LNCaP clone FGC (cell line): ENCODE data around the gene RTL10.

Experiments used
- DNase-seq: peaks from one replicate; pipeline ENCODE4 v3.0.0-alpha.2; 2011; ENCODE audit warnings: low read depth
- H3K4me3 ChIP-seq: 2 replicates; pipeline ENCODE4 v1.5.1; 2011; ENCODE audit warnings: mild to moderate bottlenecking, low read depth, low read length, control low read depth
- TF ChIP-seq, protein P1 (sequence below): IDR thresholded peaks from 2 replicates; pipeline ENCODE4 v1.5.1; 2012; ENCODE audit warnings: mild to moderate bottlenecking; ENCODE audit not compliant: control insufficient read depth, insufficient read depth; ENCODE audit errors: extremely low read depth

RTL10 gene

DNA sequence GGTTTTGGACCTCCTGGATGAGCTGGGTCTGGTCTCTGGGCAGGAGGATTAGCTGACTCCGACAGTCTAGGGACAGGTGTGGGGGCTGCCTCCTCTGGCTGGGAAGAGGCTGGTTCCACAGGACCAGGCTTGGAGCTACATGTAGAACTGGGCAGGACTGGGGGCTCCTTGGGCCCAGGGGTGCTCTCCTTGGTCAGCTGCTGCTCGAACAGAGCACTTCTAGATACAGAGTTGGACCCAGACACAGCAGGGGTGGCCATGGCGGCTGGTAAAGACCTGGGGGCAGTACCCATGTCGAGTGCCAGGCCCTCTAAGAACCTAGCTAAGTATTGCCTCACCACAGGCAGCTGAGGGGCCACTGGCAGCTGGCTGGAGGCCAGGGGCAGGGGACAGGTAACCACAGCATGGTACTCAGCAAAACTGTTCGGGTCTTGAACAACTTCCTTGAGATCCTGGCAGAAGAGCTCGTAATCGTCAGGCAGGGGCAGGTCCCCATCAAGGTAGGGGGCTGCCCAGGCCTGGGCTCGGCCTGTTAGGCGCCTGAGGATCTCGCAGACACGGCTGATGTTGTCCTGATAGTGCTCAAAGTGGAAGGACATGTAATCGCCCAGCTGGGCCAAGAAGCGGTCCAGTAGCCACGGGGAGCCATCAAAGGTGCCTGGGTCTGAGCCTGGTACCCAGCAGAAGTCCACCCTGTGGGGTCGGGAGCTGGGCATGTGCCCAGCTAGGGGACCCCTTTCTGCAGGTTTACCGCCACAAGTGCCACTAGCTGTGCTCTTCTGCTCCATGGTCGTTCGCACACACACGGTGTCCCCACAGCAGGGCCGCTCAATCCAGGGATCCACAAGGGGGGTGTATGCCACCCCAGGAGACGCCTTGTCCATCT is 3.1 kb downstream of the RTL10 start:
- no peak for DNase-seq
- TF ChIP-seq, protein P1, sequence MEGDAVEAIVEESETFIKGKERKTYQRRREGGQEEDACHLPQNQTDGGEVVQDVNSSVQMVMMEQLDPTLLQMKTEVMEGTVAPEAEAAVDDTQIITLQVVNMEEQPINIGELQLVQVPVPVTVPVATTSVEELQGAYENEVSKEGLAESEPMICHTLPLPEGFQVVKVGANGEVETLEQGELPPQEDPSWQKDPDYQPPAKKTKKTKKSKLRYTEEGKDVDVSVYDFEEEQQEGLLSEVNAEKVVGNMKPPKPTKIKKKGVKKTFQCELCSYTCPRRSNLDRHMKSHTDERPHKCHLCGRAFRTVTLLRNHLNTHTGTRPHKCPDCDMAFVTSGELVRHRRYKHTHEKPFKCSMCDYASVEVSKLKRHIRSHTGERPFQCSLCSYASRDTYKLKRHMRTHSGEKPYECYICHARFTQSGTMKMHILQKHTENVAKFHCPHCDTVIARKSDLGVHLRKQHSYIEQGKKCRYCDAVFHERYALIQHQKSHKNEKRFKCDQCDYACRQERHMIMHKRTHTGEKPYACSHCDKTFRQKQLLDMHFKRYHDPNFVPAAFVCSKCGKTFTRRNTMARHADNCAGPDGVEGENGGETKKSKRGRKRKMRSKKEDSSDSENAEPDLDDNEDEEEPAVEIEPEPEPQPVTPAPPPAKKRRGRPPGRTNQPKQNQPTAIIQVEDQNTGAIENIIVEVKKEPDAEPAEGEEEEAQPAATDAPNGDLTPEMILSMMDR = no peak
- H3K4me3 ChIP-seq = no peak overlapping the region

DNA sequence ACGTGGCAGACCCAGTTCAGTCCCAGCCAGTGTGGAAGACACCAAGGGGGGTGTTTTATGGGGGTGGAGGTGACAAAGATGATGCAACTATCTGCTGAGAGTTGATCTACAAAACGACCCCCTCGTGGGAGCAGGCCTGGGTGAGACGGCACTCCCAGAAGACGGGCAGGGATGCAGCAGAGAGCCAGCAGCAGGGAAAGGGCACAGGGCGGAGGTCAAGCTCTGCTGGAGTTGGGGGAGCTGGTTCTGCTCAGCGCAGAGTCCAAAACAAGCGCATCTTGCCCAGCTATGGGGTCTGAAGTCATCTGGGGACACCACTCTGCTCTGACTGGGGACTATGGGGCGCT is 3.9 kb downstream of the RTL10 start:
- TF ChIP-seq, protein P1 = no peak
- H3K4me3 ChIP-seq = no peak overlapping the region
- no peak for DNase-seq

DNA sequence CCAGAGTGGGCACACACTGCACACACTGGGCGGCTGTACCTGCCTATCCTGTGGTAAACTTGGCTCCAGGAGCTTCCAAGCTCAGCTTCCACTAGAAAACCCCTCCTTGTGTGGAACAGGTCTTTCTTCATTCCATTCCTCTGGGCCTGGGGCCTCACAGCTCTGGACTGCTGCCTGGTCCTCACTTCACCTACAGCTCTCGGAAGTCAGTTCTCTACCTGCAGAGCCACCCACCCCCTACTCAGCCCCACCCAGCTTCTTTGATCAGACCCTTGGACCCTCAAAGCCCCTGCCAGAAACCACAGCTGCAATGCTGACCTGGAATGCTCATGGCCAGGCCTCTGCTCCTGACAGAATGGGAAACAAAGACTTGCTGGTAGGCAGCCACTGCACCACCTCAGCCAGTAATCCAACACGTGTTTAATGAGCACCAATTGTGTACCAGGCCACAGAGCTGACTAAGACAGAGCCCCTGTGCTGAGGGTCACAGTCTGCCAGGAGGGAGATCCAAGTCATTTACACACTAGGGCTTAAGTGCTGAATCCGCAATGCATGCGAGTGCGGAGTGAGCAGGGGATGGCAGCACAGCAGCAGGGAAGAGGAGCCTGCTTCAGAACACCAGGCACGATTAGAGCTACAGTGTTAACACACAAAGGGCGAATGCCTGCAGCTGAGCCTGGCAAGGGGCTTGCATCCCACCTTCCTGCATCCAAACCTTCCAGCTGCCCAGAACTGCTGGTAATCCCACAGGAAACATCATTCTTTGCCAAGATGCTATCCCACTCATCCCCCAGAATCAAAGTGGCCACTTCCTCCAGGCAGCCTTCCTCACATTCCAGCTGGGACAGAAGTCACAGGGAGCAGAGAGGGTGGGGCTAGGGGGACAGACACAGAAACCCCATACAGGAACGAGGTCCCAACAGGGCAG is 4.6 kb downstream of the RTL10 start:
- TF ChIP-seq, protein P1 = no peak

DNA sequence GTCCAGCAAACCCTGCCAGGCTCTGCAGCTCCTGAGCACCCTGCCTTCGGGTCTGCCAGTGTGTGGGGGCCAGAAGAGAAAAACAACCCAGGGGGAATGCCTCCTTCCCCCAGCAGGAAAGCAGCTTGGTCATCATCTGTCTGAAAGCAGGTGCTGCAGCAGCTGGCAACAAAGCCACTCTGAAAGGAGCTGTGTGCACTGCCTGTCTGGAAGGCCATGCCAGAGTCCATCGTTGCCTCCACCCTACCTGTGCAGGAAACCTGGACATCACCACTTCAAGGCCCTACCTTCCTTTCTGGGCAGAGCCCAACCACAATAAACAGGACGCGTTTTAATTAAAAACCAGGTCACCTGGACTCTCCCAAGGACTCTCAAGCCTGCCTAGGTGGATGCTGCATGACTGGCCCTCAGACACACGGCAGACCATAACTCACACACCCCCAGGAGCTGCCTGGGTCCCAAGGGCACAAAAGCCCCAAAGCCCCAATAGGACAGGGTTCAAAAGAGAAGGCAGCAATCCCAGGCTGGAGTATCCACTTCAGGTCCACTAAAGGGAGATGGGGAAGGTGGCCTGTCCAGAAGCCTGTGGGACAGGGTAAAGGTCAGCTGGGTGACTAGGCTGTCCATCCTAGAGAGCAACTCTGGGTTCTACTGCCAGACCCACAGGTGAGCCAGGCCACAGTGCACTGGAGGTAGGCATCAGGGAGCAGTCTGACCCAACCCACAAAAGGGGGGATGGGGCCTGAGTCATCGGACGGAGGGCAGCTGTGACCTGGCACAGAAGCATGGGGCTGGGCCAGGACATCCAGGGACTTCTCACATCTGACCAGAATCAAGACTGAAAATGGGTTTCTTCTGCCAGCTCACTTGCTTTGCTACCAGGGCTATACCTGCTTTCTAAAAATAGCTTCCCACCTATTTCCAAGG is 6.1 kb downstream of the RTL10 start:
- no peak overlapping the region for H3K4me3 ChIP-seq
- no peak for DNase-seq
- TF ChIP-seq, protein P1 = no peak

More for the DNA sequence above, 4.6 kb downstream of the RTL10 start:
- peak; percentile 81 for DNase-seq
- H3K4me3 ChIP-seq = peak overlapping the region; percentile 4; the same call in 1 of the 2 replicates

DNA sequence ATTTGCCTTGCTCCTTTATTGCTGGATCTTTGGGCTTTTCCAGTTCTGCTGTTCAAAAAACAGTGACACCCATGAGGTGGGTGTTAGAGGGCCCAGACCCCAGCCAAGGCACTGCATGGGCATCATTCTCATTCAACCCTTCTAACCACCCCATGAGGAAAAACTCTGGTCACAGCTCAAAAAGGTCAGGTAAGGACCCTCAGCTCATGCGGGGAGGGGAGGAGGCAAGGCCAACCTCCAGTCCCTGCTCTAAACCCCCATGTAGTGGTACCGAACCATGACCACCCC is 7.4 kb downstream of the RTL10 start:
- TF ChIP-seq, protein P1 = no peak
- no peak for DNase-seq
- no peak overlapping the region for H3K4me3 ChIP-seq

DNA sequence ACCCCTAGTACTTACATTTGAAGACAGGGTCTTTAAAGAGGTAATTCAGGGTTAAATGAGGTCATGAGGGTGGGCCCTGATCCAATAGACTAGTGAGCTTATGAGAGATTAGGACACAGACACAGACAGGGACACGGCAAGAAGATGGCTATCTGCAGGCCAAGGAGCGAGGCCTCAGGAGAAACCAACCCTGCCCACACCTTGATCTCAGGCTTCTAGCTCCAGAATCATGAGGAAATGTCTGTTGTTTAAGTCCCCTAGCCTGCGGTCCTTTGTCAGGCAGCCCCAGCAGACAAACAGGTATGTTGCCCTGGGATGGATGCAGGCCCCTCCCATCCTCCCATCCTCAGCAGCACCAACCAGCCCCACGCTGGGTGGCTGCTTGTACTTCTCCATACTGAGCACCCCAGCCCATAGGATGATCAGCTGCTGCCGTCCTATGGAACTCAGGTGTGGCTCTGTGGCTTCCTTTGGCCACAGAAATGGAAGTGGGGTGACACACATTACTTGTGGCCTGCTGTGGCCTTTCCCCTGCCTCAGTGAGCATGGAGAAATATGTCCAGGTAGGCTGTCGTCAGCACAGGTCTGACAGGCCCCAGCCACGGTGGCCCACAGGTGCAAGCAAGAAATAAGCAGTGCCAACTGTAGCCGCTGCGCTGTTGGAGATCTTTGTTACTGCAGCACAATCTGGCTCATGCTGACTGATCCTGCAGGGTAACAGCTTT is 7.9 kb downstream of the RTL10 start:
- no peak overlapping the region for H3K4me3 ChIP-seq
- TF ChIP-seq, protein P1 = no peak
- DNase-seq = no peak
